Right ventricle myocardium inferior (tissue), 1 donor: ENCODE data around the gene CLSTN2. TPM values are rescaled to one million over a fixed set of nuclear protein-coding genes. Genes with fewer than 3 reads are reported as not detected.

Source experiments
- ATAC-seq: fragments of 200-7000 bp; cut with Tn5 transposase; one replicate; pipeline ENCODE4 v1.9.1; 2020; ENCODE audit warnings: mild to moderate bottlenecking, moderate library complexity
- DNase-seq: peaks from one replicate; pipeline ENCODE4 v3.0.0; 2021; ENCODE audit errors: missing footprints
- intact Hi-C: fragments of 100-400 bp; cut with DNase I; formaldehyde crosslinking; loops from one replicate; pipeline ENCODE4 v1.11.0; 2022
- total RNA-seq: library from RNA; stranded (reverse); fragmentation: NEBNext Ultra II Directional; extraction: Animal tissue kit (Norgen Biotek cat#: 25700); gene quantifications from one replicate; pipeline ENCODE4 v1.2.1, GENCODE V29; 2021
- donor health status: DM: no; HTN: yes; CAD: no; lungs with severe emphysema.

The CLSTN2 gene
- total RNA-seq, 1 donor from 2014 or later = 8.4 TPM

GRCh38 chr3:140157161-140157560 lies 222.2 kb downstream of the CLSTN2 start:
- no peak for DNase-seq
- ATAC-seq = no peak
- intact Hi-C loops = no loop called here

GRCh38 chr3:140159646-140160045 lies 224.7 kb downstream of the CLSTN2 start:
- intact Hi-C loops = no loop called here
- ATAC-seq (no peak), DNase-seq (no peak)

GRCh38 chr3:140160553-140160952 lies 225.6 kb downstream of the CLSTN2 start:
- ATAC-seq = no peak
- intact Hi-C loops = no loop called here
- no peak for DNase-seq

GRCh38 chr3:140162551-140162950 lies 227.6 kb downstream of the CLSTN2 start:
- ATAC-seq = no peak
- intact Hi-C loops = no loop called here
- DNase-seq = no peak

GRCh38 chr3:140163159-140163763 lies 228.3 kb downstream of the CLSTN2 start:
- DNase-seq (no peak), ATAC-seq (no peak)
- intact Hi-C loops = no loop called here

- intact Hi-C loops = no loop called here
- ATAC-seq (no peak), DNase-seq (no peak)
Measured at GRCh38 chr3:140164156-140164555, 229.2 kb downstream of the CLSTN2 start.

- DNase-seq = no peak
- intact Hi-C loops = no loop called here
- ATAC-seq = no peak
Measured at GRCh38 chr3:140164922-140165590, 230.1 kb downstream of the CLSTN2 start.

GRCh38 chr3:140165781-140166180 lies 230.8 kb downstream of the CLSTN2 start:
- intact Hi-C loops = no loop called here
- ATAC-seq (no peak), DNase-seq (no peak)

- intact Hi-C loops = no loop called here
- ATAC-seq = no peak
- no peak for DNase-seq
Measured at GRCh38 chr3:140166861-140167599, 232.0 kb downstream of the CLSTN2 start.

GRCh38 chr3:140167600-140168281 lies 232.8 kb downstream of the CLSTN2 start:
- DNase-seq (no peak), ATAC-seq (no peak)
- intact Hi-C loops = no loop called here

- ATAC-seq (no peak), DNase-seq (no peak)
- intact Hi-C loops = no loop called here
Measured at GRCh38 chr3:140170612-140171011, 235.6 kb downstream of the CLSTN2 start.

- intact Hi-C loops = no loop called here
- DNase-seq (no peak), ATAC-seq (peak; percentile 23)
Measured at GRCh38 chr3:140176526-140176925, 241.5 kb downstream of the CLSTN2 start.

- intact Hi-C loops = no loop called here
- DNase-seq (no peak), ATAC-seq (no peak)
Measured at GRCh38 chr3:140177943-140178342, 243.0 kb downstream of the CLSTN2 start.

- intact Hi-C loops = no loop called here
- no peak for DNase-seq
- ATAC-seq = no peak
Measured at GRCh38 chr3:140178482-140178881, 243.5 kb downstream of the CLSTN2 start.

- intact Hi-C loops = no loop called here
- DNase-seq (no peak), ATAC-seq (no peak)
Measured at GRCh38 chr3:140180603-140181002, 245.6 kb downstream of the CLSTN2 start.

- DNase-seq (no peak), ATAC-seq (no peak)
- intact Hi-C loops = no loop called here
Measured at GRCh38 chr3:140185375-140185774, 250.4 kb downstream of the CLSTN2 start.

GRCh38 chr3:140186421-140186920 lies 251.5 kb downstream of the CLSTN2 start:
- DNase-seq (no peak), ATAC-seq (peak; percentile 61)
- intact Hi-C loops = no loop called here

- DNase-seq (no peak), ATAC-seq (peak; percentile 60)
- intact Hi-C loops = no loop called here
Measured at GRCh38 chr3:140187028-140187427, 252.0 kb downstream of the CLSTN2 start.

- DNase-seq (no peak), ATAC-seq (no peak)
- intact Hi-C loops = no loop called here
Measured at GRCh38 chr3:140187656-140188221, 252.8 kb downstream of the CLSTN2 start.
